Progenitor cell of endocrine pancreas (in vitro differentiated cells): ENCODE results near the gene DUT. TPM values are rescaled to one million over a fixed set of nuclear protein-coding genes. Genes with fewer than 3 reads are reported as not detected.

Experiments
- DNase-seq: peaks from one replicate; pipeline ENCODE4 v3.0.0; 2021; ENCODE audit warnings: low spot score; ENCODE audit not compliant: unreplicated experiment
- H3K27ac Mint-ChIP-seq: 2 replicates; pipeline ENCODE4 v1.8.0; 2021; ENCODE audit warnings: mild to moderate bottlenecking, moderate library complexity, mixed read lengths
- H3K27me3 Mint-ChIP-seq: 2 replicates; pipeline ENCODE4 v1.8.0; 2021; ENCODE audit warnings: mixed read lengths
- H3K36me3 Mint-ChIP-seq: 2 replicates; pipeline ENCODE4 v1.8.0; 2022; ENCODE audit warnings: mixed read lengths; ENCODE audit not compliant: insufficient read depth
- H3K4me1 Mint-ChIP-seq: 2 replicates; pipeline ENCODE4 v1.8.0; 2021; ENCODE audit warnings: low read depth, mixed read lengths
- H3K4me3 Mint-ChIP-seq: 2 replicates; pipeline ENCODE4 v1.8.0; 2021; ENCODE audit warnings: low read depth, mild to moderate bottlenecking, moderate library complexity, mixed read lengths
- H3K9me3 Mint-ChIP-seq: 2 replicates; pipeline ENCODE4 v1.8.0; 2021; ENCODE audit warnings: low read depth, mixed read lengths
- CTCF ChIP-seq: fragments of 200-600 bp; sonication (generic); IDR thresholded peaks from one replicate; pipeline ENCODE4 v1.5.0; 2021; ENCODE audit warnings: antibody characterized with exemption, mild to moderate bottlenecking; ENCODE audit not compliant: unreplicated experiment
- long read RNA-seq: library from polyadenylated mRNA; unstranded; transcript quantifications from one replicate; pipeline ENCODE4 v2.0.0, GENCODE V29; 2020
- total RNA-seq: library from RNA; stranded (reverse); gene quantifications from 2 replicates; pipeline ENCODE4 v1.2.1, GENCODE V29; 2021

Gene DUT
- 72.8 and 77.1 TPM in 2 replicates for total RNA-seq
- long read RNA-seq, transcript DUT-202 (6 exons, 1,935 nt): major isoform, 43 of 51 reads
- long read RNA-seq, partial matches to known transcripts: 1 of 51 reads
- long read RNA-seq, other reads (novel, unspliced or antisense): 2 of 51 reads

- no peaks in the 10 kb centered on the region for H3K9me3 Mint-ChIP-seq
- peaks cover 19% of the 10 kb centered on the region for H3K4me1 Mint-ChIP-seq
- peaks cover 6% of the 10 kb centered on the region for H3K36me3 Mint-ChIP-seq
- peak; percentile 64 for DNase-seq
- TF ChIP-seq CTCF: no peak
- H3K4me3 Mint-ChIP-seq: peak within 1 kb of the TSS; percentile 98
- H3K27me3 Mint-ChIP-seq: no peaks in the 10 kb centered on the region
- peak within 1 kb of the TSS; percentile 98 for H3K27ac Mint-ChIP-seq
Observed at GRCh38 chr15:48330855-48331795, at the start of gene DUT. TSS of gene DUT (plus strand) at chr15:48331429. CDS start at chr15:48331516, 87 bp downstream.

DNA sequence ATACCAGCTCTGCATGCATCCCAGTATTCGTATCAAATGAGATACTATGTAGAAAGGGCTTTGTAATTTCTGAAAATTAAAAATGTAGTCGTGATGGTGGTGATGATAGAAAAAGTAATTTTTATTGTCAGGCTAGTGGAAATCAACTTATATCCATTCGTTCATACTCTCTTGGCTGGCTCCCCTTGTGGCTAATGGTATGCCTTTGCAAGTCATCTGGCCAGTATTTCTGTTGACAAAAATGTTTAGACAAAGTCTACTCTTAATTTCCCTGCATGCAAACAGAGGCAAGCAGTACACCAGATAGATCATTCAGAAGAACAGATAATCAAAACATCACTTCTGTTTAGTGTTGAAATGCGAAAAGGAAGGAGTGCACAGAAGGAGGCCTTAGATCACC lies 49.6 kb upstream of the DUT start:
- DNase-seq: no peak
- Mint-ChIP-seq H3K27me3 (peaks cover 10% of the 10 kb centered on the region), H3K27ac (no peak overlapping the region), H3K4me3 (no peak overlapping the region), H3K36me3 (no peaks in the 10 kb centered on the region), H3K9me3 (no peaks in the 10 kb centered on the region), H3K4me1 (no peaks in the 10 kb centered on the region)
- no peak for TF ChIP-seq CTCF

DNA sequence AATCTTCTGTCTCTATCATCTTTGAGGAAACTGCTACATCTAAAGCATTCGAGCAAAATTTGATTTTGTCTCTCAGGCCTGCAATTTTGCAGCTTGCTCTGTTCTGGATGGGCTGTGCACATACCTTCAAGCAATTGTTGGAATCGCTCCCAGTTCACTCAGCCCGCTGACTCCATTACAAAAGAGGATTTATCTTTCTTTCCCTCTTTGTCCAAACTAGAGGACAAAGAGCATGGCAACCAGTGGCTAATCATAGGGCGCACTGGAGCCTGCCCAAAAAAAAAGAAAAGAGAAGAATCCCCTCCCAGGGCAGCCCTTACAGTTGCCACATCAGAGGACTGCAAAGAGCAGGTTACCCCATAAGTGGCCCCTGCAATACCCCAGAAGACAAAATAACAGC lies 49.0 kb upstream of the DUT start:
- Mint-ChIP-seq H3K4me3 (no peak overlapping the region), H3K27me3 (peaks cover 10% of the 10 kb centered on the region), H3K36me3 (no peaks in the 10 kb centered on the region), H3K9me3 (no peaks in the 10 kb centered on the region), H3K4me1 (no peaks in the 10 kb centered on the region), H3K27ac (no peak overlapping the region)
- DNase-seq: no peak
- no peak for TF ChIP-seq CTCF

GRCh38 chr15:48283396-48284145 lies 47.7 kb upstream of the DUT start:
- H3K9me3 Mint-ChIP-seq: no peaks in the 10 kb centered on the region
- H3K36me3 Mint-ChIP-seq: no peaks in the 10 kb centered on the region
- no peak for DNase-seq
- H3K4me3 Mint-ChIP-seq: no peak overlapping the region
- TF ChIP-seq CTCF: no peak
- H3K27me3 Mint-ChIP-seq: peaks cover 10% of the 10 kb centered on the region
- no peaks in the 10 kb centered on the region for H3K4me1 Mint-ChIP-seq
- H3K27ac Mint-ChIP-seq: no peak overlapping the region
